UCSD-AML1 (cell line): ENCODE measurements around the gene FAM13A.
A peak's percentile ranks its signal among the peaks of the same experiment; 100 is the strongest.

ENCODE experiments used
- DNase-seq: peaks from one replicate; lab custom pipeline; 2025; ENCODE audit not compliant: unreplicated experiment; lab: John Stamatoyannopoulos, UW

The FAM13A gene

DNA sequence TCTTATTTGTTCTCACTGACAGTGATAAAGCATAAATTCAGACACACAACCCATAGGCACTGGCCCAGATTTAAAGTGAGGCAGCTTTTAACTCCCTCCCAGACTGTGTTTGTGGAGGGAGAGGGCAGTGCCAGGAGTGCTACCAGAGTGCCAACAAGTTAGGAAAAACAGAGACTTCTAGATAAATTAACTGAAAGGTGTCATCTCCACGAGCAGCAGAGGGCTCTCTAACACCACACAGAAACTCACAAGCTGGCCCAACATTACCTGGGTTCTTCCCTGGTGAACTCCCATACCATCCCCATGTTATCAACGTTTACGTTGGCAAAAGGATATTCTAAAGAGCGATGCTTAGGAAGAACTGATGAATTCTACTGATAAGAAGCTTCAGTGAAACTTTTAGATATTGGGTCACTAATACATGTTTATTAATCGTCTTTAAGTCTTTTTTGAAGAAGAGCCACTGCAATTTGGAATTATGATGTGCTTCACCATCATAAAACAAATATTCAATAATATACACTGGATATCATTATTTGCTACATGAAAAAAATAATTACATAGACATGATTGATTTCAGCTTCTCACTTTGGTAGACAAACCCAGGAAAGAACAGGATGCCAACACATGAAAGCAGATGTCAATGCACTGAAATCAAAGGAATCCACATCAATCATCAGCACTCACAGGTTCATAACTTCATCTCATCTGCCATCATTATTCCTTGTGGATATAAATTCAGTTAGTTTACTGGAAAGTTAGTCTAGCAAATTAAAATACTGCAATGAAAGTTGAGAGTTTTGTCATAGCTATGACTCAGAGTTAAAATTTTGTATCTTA, 238.1 kb downstream of the FAM13A start:
- peak; percentile 21 for DNase-seq

GRCh38 chr4:88817740-88818139, 239.2 kb downstream of the FAM13A start:
- DNase-seq, result no peak

- no peak for DNase-seq
Observed at GRCh38 chr4:88816360-88816759, 240.6 kb downstream of the FAM13A start.

- DNase-seq, result no peak
Observed at GRCh38 chr4:88814043-88814617, 242.9 kb downstream of the FAM13A start.

DNA sequence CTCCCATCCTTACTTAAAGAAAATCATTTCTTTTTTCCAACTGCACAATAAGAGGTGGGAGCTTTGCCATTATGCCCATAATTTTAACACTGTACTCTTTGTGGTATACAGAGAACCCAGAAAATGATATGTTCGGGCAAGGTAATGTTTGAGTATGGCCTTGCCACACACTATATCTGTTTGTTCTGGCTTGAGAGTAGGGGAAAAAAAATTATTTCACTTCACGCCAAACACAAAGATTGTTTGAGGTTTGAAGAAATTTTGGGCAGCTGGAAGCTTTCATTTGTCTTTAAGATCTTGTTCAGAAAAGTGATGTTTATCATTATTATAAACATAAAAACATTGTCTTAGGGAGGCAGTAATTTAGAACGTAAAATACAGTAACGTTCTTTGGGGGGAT, 244.0 kb downstream of the FAM13A start:
- DNase-seq, result no peak

DNA sequence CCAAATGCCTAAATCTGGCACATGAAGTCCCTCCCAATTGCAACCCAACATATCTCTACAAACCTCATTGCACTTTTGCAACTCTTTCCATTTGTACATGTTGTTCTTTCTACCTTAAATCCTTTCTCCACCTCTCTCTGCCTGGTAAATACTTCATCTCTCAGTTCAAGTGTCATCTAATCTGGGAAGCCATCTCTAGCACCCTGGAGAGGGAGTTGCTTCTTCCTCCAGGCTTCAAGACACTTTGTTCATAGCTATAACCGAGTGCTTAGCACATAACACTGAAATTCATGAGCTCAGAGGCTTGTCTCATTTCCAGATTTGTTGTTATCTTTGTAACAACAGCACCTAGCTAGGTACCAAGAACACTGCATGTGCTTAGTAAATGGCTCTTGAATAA, 244.6 kb downstream of the FAM13A start:
- DNase-seq, result no peak

GRCh38 chr4:88811904-88812303, 245.1 kb downstream of the FAM13A start:
- no peak for DNase-seq

GRCh38 chr4:88810325-88810724, 246.7 kb downstream of the FAM13A start:
- no peak for DNase-seq

- no peak for DNase-seq
Observed at GRCh38 chr4:88809576-88810219, 247.3 kb downstream of the FAM13A start.

- DNase-seq, result no peak
Observed at GRCh38 chr4:88809101-88809500, 247.9 kb downstream of the FAM13A start.

DNA sequence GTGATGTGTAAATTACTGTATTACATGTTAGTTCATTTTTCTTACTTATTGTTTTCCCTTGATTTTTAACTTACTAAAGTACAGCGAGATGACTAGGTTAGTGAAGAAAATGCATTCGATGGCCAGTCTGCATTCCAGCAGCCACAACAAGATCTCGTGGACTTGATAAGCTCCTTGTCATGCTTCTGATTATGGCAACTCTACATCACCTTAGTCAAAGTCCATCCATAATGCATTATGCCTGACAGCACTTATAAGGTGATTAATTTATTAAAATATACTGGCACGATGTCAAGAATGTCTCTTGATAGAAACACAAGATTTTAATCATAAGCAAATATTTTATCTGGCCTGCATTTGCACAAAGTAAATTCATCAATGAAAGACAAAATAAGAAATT, 249.5 kb downstream of the FAM13A start:
- no peak for DNase-seq

GRCh38 chr4:88804234-88804633, 252.8 kb downstream of the FAM13A start:
- no peak for DNase-seq

DNA sequence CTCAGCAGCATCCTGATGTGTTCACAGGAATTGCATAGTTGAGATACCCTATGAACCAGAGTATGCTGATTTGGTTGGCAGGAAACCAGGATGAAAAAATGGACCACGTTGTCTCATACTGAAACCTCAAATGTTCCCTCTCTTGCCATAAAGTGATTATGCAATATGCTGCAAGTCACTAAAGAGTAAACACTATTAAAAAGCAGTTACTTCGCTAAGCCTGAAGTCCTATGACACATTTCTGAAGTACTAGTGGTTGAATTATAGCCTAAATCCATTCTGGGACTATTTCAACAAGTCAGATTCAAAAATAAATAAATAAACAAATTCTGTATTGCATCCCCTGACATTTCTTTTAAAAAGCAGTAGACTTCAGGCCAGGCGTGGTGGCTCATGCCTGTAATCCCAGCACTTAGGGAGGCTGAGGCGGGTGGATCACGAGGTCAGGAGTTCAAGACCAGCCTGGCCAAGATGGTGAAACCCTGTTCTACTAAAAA, 253.3 kb downstream of the FAM13A start:
- DNase-seq, result no peak

GRCh38 chr4:88802585-88803286, 254.2 kb downstream of the FAM13A start:
- no peak for DNase-seq

DNA sequence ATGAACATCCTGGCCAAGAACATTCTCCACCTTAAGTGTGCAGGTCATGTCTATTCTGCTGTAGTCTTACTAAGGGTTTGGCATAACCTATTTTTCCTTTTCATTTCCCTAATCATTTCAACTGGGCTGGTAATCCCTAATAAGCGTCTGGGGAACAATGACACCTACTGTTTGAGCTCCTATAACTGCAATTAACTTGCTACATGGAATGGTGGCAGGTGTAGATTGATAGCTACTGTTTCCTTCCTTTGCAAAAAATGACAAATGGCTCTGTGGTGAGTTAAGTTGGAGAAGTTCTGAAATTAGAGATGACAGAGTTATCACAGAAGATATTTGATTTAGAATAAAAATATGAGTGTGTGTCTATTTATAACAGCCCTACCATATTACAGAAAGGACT, 254.8 kb downstream of the FAM13A start:
- DNase-seq, result no peak

GRCh38 chr4:88799900-88800299, 257.1 kb downstream of the FAM13A start:
- DNase-seq, result no peak

GRCh38 chr4:88797725-88798124, 259.3 kb downstream of the FAM13A start:
- no peak for DNase-seq

GRCh38 chr4:88796545-88796944, 260.4 kb downstream of the FAM13A start:
- no peak for DNase-seq

GRCh38 chr4:88794952-88795351, 262.0 kb downstream of the FAM13A start:
- DNase-seq, result no peak

DNA sequence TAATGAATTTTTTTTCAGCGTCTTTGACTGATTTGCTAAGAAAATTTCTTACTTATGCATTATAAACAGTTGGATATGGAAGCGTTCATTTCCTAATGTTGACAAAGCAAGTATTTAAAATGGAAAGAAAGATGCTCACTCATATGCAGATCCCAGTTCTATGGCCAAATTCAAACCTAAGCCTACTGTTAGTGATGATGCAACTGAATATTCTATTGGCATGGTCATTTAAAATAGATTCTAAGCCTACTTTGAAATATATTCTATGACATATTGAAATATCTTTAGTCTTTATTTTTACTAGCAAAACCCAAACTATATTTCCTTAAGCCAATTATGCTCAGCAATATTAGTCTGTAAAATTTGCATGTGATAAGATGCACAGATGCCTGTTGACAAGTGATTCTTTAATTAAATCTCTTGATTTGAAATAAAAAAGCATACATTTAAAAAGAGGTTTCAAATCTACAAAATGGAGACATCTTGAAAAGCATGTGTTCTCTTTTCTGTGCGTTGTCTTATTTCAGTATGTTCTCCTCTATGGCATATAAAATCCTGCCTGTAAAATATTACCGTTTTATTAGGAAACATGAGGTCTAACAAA, 262.8 kb downstream of the FAM13A start:
- DNase-seq, result no peak

DNA sequence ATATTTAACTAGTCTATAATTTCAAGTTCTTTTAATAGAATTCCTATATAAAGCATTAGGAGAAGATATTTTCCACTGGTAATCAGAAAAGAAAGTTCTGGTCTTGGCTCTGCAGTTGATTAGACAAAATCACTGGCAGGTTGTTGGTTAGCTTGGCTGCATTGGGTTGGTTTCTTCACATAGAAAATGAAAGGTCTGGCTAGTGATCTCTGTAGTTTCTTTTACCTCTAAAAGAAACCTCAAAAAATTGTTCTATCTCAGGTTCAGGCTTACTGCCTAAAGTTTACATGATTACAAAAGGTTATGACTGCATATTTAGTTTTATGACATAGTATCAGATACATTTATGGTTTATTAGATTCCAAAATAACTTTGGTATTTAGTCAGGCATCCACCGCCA, 263.5 kb downstream of the FAM13A start:
- no peak for DNase-seq
